HFF-Myc (cell line): ENCODE measurements around the gene FMNL1.

Experiments
- DNase-seq: peaks from one replicate; pipeline ENCODE4 v3.0.0-alpha.2; 2011; ENCODE audit warnings: low read depth; ENCODE audit errors: extremely low read depth
- H3K4me3 ChIP-seq: replicated peaks from 2 replicates; pipeline ENCODE4 v1.5.1; 2011; ENCODE audit warnings: low read depth, mild to moderate bottlenecking, control low read depth, low read length
- CTCF ChIP-seq: IDR thresholded peaks from 2 replicates; pipeline ENCODE4 v1.5.1; 2012; ENCODE audit warnings: mild to moderate bottlenecking, low read depth, low read length, control low read depth; ENCODE audit errors: missing control alignments

FMNL1 gene

GRCh38 chr17:45222289-45222995, 757 bp downstream of the FMNL1 start:
- no peak overlapping the region for H3K4me3 ChIP-seq
- no peak for TF ChIP-seq CTCF
- DNase-seq, result no peak

- DNase-seq, result no peak
- no peak for TF ChIP-seq CTCF
- no peak overlapping the region for H3K4me3 ChIP-seq
These were observed 1.4 kb downstream of the FMNL1 start for GRCh38 chr17:45222996-45223538.

GRCh38 chr17:45223539-45224528, 2.1 kb downstream of the FMNL1 start:
- no peak overlapping the region for H3K4me3 ChIP-seq
- TF ChIP-seq CTCF, result no peak
- DNase-seq, result no peak

GRCh38 chr17:45224671-45225050, 3.0 kb downstream of the FMNL1 start:
- no peak for TF ChIP-seq CTCF
- no peak overlapping the region for H3K4me3 ChIP-seq
- DNase-seq, result no peak

- no peak for TF ChIP-seq CTCF
- no peak overlapping the region for H3K4me3 ChIP-seq
- no peak for DNase-seq
These were observed 3.5 kb downstream of the FMNL1 start for GRCh38 chr17:45225051-45225700.

GRCh38 chr17:45225964-45226530, 4.4 kb downstream of the FMNL1 start:
- no peak for TF ChIP-seq CTCF
- DNase-seq, result no peak
- no peak overlapping the region for H3K4me3 ChIP-seq
